GM19193 (cell line): Measurements from ENCODE around the gene NAPB.

Source experiments
- POLR2A ChIP-seq: IDR thresholded peaks from 4 replicates; pipeline ENCODE4 v1.6.1; 2011; ENCODE audit not compliant: insufficient read depth, insufficient read length; ENCODE audit errors: extremely low read depth

Gene NAPB

GRCh38 chr20:23331450-23332350 is 89.6 kb downstream of the NAPB start:
- TF ChIP-seq POLR2A = no peak

DNA sequence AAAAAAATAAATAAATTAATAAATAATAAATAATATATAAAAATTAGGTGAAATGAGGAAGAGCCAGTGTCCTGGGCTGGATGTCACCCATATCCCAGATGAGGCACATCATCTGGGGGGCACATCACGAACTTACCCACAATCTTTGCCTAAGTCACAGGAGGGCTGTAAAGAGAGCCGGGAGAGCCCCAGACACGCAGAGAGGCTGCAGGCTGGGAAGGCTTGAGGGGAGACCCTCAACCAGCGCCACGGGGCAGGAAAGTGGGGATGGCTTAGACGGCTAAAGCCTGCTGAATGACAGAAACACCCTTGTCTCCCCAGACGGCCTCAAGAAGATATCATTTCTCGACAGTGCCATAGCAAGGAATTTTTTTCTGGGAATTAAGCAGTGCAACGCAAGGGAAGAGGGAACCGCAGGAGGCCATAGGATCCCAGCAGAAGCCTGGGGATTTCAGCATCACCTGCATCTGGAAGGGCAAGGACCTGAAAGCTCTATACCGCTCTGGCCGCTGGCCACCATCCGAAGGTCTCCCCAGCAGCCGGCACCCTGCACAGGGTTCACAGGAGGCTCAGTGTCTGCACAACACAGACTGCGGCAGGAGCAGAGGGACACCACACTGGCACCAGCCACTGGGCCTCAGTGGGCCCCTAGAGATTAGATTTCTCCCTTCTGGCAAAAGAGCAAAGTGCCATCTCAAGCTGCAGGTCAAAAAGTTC is 93.5 kb downstream of the NAPB start:
- no peak for TF ChIP-seq POLR2A

- no peak for TF ChIP-seq POLR2A
These were observed 94.5 kb downstream of the NAPB start for GRCh38 chr20:23326774-23327173.

DNA sequence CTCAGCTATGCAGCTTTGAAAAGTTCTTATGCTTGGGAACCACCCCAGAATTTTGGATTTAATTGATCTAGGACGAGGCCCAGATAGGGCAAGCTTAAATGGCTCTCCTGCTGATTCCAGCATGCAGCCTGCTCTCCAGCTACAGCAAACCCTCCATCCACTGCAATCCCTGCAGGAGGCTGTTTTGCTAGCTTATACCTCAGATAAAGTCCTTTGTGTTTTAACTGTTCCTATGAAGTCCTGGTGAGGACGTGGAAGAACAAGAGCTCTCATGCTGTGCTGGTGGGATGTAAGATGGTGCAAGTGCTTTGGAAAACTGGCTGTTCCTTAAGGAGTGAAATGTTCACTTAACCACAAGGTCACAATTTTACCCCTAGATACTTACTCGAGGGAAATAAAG is 96.2 kb downstream of the NAPB start:
- TF ChIP-seq POLR2A = no peak
